A549 (cell line): ENCODE measurements around the gene NDUFAF2.

Experiments used
- CHD4 ChIP-seq: fragments of 200-600 bp; sonication (generic); IDR thresholded peaks from 2 replicates; pipeline ENCODE4 v1.6.1; 2016; ENCODE audit warnings: antibody characterized with exemption, mild to moderate bottlenecking, borderline replicate concordance
- ELK1 ChIP-seq: fragments of 150-350 bp; IDR thresholded peaks from 2 replicates; pipeline ENCODE4 v1.6.1; 2014; ENCODE audit warnings: low read depth, mild to moderate bottlenecking, low read length
- ESRRA ChIP-seq: fragments of 150-350 bp; IDR thresholded peaks from 2 replicates; pipeline ENCODE4 v1.6.1; 2014; ENCODE audit warnings: mild to moderate bottlenecking, low read length, borderline replicate concordance
- PBX3 ChIP-seq: IDR thresholded peaks from 2 replicates; pipeline ENCODE4 v1.6.1; 2012
- RCOR1 ChIP-seq: fragments of 150-350 bp; IDR thresholded peaks from 2 replicates; pipeline ENCODE4 v1.6.1; 2014; ENCODE audit warnings: antibody characterized with exemption, low read length, low read depth
- TF ChIP-seq, protein P1 (sequence below): fragments of >200 bp; sonication (Bioruptor Twin); formaldehyde crosslinking; IDR thresholded peaks from 3 replicates; pipeline ENCODE4 v1.5.1; 2016
- TF ChIP-seq, protein P2 (sequence below): fragments of 450-650 bp; IDR thresholded peaks from 2 replicates; pipeline ENCODE4 v1.6.1; 2014; ENCODE audit warnings: antibody characterized with exemption
- TF ChIP-seq, protein P3 (sequence below): IDR thresholded peaks from 2 replicates; pipeline ENCODE4 v1.6.1; 2012

DNA sequence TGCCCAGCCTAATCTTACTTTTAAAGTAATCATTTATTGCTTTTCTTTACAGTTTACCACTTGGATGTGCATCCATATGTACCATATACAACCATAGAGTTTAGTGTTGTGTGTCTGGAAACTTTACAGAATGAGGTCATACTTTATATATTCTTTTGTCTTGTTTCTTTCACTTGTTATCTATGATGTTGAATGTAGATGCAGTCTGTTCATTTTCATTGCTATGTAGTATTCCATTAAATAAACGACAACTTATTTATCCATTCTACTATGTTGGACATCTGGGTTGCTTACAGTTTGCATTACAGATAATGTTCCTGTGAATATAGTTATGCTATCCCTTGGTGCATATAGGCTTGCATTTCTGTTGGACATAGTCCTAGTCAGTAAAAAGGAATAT lies 238.5 kb downstream of the NDUFAF2 start:
- TF ChIP-seq ESRRA (no peak), CHD4 (no peak), PBX3 (no peak), ELK1 (no peak), RCOR1 (no peak)
- TF ChIP-seq, protein P1, sequence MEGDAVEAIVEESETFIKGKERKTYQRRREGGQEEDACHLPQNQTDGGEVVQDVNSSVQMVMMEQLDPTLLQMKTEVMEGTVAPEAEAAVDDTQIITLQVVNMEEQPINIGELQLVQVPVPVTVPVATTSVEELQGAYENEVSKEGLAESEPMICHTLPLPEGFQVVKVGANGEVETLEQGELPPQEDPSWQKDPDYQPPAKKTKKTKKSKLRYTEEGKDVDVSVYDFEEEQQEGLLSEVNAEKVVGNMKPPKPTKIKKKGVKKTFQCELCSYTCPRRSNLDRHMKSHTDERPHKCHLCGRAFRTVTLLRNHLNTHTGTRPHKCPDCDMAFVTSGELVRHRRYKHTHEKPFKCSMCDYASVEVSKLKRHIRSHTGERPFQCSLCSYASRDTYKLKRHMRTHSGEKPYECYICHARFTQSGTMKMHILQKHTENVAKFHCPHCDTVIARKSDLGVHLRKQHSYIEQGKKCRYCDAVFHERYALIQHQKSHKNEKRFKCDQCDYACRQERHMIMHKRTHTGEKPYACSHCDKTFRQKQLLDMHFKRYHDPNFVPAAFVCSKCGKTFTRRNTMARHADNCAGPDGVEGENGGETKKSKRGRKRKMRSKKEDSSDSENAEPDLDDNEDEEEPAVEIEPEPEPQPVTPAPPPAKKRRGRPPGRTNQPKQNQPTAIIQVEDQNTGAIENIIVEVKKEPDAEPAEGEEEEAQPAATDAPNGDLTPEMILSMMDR = no peak
- TF ChIP-seq, protein P2, sequence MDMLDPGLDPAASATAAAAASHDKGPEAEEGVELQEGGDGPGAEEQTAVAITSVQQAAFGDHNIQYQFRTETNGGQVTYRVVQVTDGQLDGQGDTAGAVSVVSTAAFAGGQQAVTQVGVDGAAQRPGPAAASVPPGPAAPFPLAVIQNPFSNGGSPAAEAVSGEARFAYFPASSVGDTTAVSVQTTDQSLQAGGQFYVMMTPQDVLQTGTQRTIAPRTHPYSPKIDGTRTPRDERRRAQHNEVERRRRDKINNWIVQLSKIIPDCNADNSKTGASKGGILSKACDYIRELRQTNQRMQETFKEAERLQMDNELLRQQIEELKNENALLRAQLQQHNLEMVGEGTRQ = no peak
- TF ChIP-seq, protein P3, sequence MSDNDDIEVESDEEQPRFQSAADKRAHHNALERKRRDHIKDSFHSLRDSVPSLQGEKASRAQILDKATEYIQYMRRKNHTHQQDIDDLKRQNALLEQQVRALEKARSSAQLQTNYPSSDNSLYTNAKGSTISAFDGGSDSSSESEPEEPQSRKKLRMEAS = no peak
